Measurements from ENCODE around the gene MTA3.
"Not testable (repeated sequence)": the region's sequence is repeated elsewhere in the genome, so short reads cannot be mapped to it uniquely, and the experiment has no call there.

The MTA3 gene

GRCh38 chr2:42722320-42723190 is 154.1 kb downstream of the MTA3 start:
- in situ Hi-C loops (cut with HindIII; ENCODE audit: low sequenced_read_pairs): no loop called here

- in situ Hi-C loops (cut with HindIII; ENCODE audit: low sequenced_read_pairs): no loop called here
Observed at GRCh38 chr2:42723465-42723864, 155.0 kb downstream of the MTA3 start.

- in situ Hi-C loops (cut with HindIII; ENCODE audit: low sequenced_read_pairs): no loop called here
Observed at GRCh38 chr2:42724886-42725285, 156.5 kb downstream of the MTA3 start.

- in situ Hi-C loops (cut with HindIII; ENCODE audit: low sequenced_read_pairs): no loop called here
Observed at GRCh38 chr2:42725657-42726056, 157.2 kb downstream of the MTA3 start.

GRCh38 chr2:42726680-42727079 is 158.2 kb downstream of the MTA3 start:
- in situ Hi-C loops (cut with HindIII; ENCODE audit: low sequenced_read_pairs): no loop called here

- in situ Hi-C loops (cut with HindIII; ENCODE audit: low sequenced_read_pairs): not testable (repeated sequence)
Observed at GRCh38 chr2:42731316-42731715, 162.9 kb downstream of the MTA3 start.

GRCh38 chr2:42733852-42734251 is 165.4 kb downstream of the MTA3 start:
- in situ Hi-C loops (cut with HindIII; ENCODE audit: low sequenced_read_pairs): no loop called here

- in situ Hi-C loops (cut with HindIII; ENCODE audit: low sequenced_read_pairs): no loop called here
Observed at GRCh38 chr2:42736598-42737322, 168.3 kb downstream of the MTA3 start.

- in situ Hi-C loops (cut with HindIII; ENCODE audit: low sequenced_read_pairs): no loop called here
Observed at GRCh38 chr2:42741140-42741539, 172.7 kb downstream of the MTA3 start.

- in situ Hi-C loops (cut with HindIII; ENCODE audit: low sequenced_read_pairs): no loop called here
Observed at GRCh38 chr2:42742740-42743658, 174.6 kb downstream of the MTA3 start.

- in situ Hi-C loops (cut with HindIII; ENCODE audit: low sequenced_read_pairs): no loop called here
Observed at GRCh38 chr2:42743659-42743990, 175.2 kb downstream of the MTA3 start.

- in situ Hi-C loops (cut with HindIII; ENCODE audit: low sequenced_read_pairs): no loop called here
Observed at GRCh38 chr2:42744545-42745082, 176.2 kb downstream of the MTA3 start.

- in situ Hi-C loops (cut with HindIII; ENCODE audit: low sequenced_read_pairs): no loop called here
Observed at GRCh38 chr2:42747422-42747821, 179.0 kb downstream of the MTA3 start.

GRCh38 chr2:42748840-42749239 is 180.4 kb downstream of the MTA3 start:
- in situ Hi-C loops (cut with HindIII; ENCODE audit: low sequenced_read_pairs): no loop called here

GRCh38 chr2:42752314-42752713 is 183.9 kb downstream of the MTA3 start:
- in situ Hi-C loops (cut with HindIII; ENCODE audit: low sequenced_read_pairs): no loop called here

- in situ Hi-C loops (cut with HindIII; ENCODE audit: low sequenced_read_pairs): no loop called here
Observed at GRCh38 chr2:42752816-42753813, 184.7 kb downstream of the MTA3 start.

- in situ Hi-C loops (cut with HindIII; ENCODE audit: low sequenced_read_pairs): no loop called here
Observed at GRCh38 chr2:42754021-42754775, 185.8 kb downstream of the MTA3 start.

- in situ Hi-C loops (cut with HindIII; ENCODE audit: low sequenced_read_pairs): no loop called here
Observed at GRCh38 chr2:42754776-42755140, 186.3 kb downstream of the MTA3 start.
